WTC11 (cell line): Measurements from ENCODE around the gene ZNF564. TPM values are rescaled to one million over a fixed set of nuclear protein-coding genes. Genes with fewer than 3 reads are reported as not detected.

Source experiments
- ATAC-seq: fragments of 200-7000 bp; cut with Tn5 transposase; 2 replicates; pipeline ENCODE4 v1.10.0; 2021; ENCODE audit warnings: mild to moderate bottlenecking, moderate library complexity
- CTCF ChIA-PET: fragments of 300-600 bp; sonication (Branson Sonifier 250); formaldehyde crosslinking; loops from one replicate; lab custom pipeline; 2021; ENCODE audit warnings: antibody characterized with exemption; lab: Charles Lee
- POLR2A ChIA-PET: fragments of 350-600 bp; sonication (Branson Sonifier 250); formaldehyde crosslinking; loops from one replicate; lab custom pipeline; 2021; ENCODE audit warnings: antibody characterized with exemption; lab: Charles Lee
- DNase-seq: peaks from one replicate; pipeline ENCODE4 v3.0.0; 2021; ENCODE audit warnings: low spot score
- H3K27ac Mint-ChIP-seq: 2 replicates; pipeline ENCODE4 v1.8.0; 2021; ENCODE audit warnings: mixed read lengths
- H3K27me3 Mint-ChIP-seq: 2 replicates; pipeline ENCODE4 v1.8.0; 2021; ENCODE audit warnings: low read depth, mild to moderate bottlenecking, moderate library complexity, mixed read lengths
- H3K36me3 Mint-ChIP-seq: 2 replicates; pipeline ENCODE4 v1.8.0; 2021; ENCODE audit warnings: mixed read lengths
- H3K4me1 Mint-ChIP-seq: 2 replicates; pipeline ENCODE4 v1.8.0; 2022; ENCODE audit warnings: mixed read lengths
- H3K4me3 Mint-ChIP-seq: 2 replicates; pipeline ENCODE4 v1.8.0; 2021; ENCODE audit warnings: mild to moderate bottlenecking, moderate library complexity, mixed read lengths
- H3K9me3 Mint-ChIP-seq: 2 replicates; pipeline ENCODE4 v1.8.0; 2021; ENCODE audit warnings: mixed read lengths
- CREB1 ChIP-seq: sonication (generic); formaldehyde crosslinking; IDR thresholded peaks from 2 replicates; pipeline ENCODE4 v1.8.0; 2023; ENCODE audit warnings: mild to moderate bottlenecking, missing genetic modification reagents
- ESRRA ChIP-seq: sonication (generic); formaldehyde crosslinking; IDR thresholded peaks from 2 replicates; pipeline ENCODE4 v1.8.1; 2022; ENCODE audit warnings: mild to moderate bottlenecking, missing genetic modification reagents, borderline replicate concordance
- GRHL2 ChIP-seq: fragments of 250-450 bp; sonication (Bioruptor Pico); IDR thresholded peaks from 2 replicates; pipeline ENCODE4 v1.8.0; 2022; ENCODE audit warnings: mild to moderate bottlenecking, moderate library complexity; ENCODE audit not compliant: insufficient replicate concordance, severe bottlenecking
- KAT7 ChIP-seq: sonication (generic); formaldehyde crosslinking; IDR thresholded peaks from 2 replicates; pipeline ENCODE4 v1.8.1; 2023; ENCODE audit warnings: missing genetic modification reagents, mild to moderate bottlenecking, borderline replicate concordance
- MLX ChIP-seq: sonication (generic); formaldehyde crosslinking; IDR thresholded peaks from 2 replicates; pipeline ENCODE4 v1.8.1; 2023; ENCODE audit warnings: mild to moderate bottlenecking, missing genetic modification reagents, moderate library complexity
- MXD4 ChIP-seq: fragments of 250-450 bp; sonication (Bioruptor Pico); IDR thresholded peaks from 2 replicates; pipeline ENCODE4 v1.8.0; 2021; ENCODE audit warnings: mild to moderate bottlenecking, moderate library complexity, borderline replicate concordance
- NR1H2 ChIP-seq: sonication (generic); formaldehyde crosslinking; IDR thresholded peaks from 2 replicates; pipeline ENCODE4 v1.9.0; 2021; ENCODE audit warnings: mild to moderate bottlenecking, moderate library complexity, missing genetic modification reagents
- PREB ChIP-seq: sonication (generic); formaldehyde crosslinking; IDR thresholded peaks from 2 replicates; pipeline ENCODE4 v1.8.1; 2022; ENCODE audit warnings: mild to moderate bottlenecking, missing genetic modification reagents, moderate library complexity, borderline replicate concordance
- SP1 ChIP-seq: sonication (generic); formaldehyde crosslinking; conservative IDR thresholded peaks from 2 replicates; pipeline ENCODE4 v1.8.1; 2022; ENCODE audit warnings: missing genetic modification reagents
- TCF7 ChIP-seq: sonication (generic); formaldehyde crosslinking; IDR thresholded peaks from 2 replicates; pipeline ENCODE4 v1.8.0; 2022; ENCODE audit warnings: mild to moderate bottlenecking, low read depth, missing genetic modification reagents, moderate library complexity
- TEAD1 ChIP-seq: sonication (generic); formaldehyde crosslinking; IDR thresholded peaks from 2 replicates; pipeline ENCODE4 v1.8.0; 2022; ENCODE audit warnings: mild to moderate bottlenecking, missing genetic modification reagents
- TEAD4 ChIP-seq: sonication (generic); formaldehyde crosslinking; IDR thresholded peaks from 2 replicates; pipeline ENCODE4 v1.8.0; 2022; ENCODE audit warnings: mild to moderate bottlenecking, missing genetic modification reagents
- ZNF138 ChIP-seq: sonication (generic); formaldehyde crosslinking; conservative IDR thresholded peaks from 2 replicates; pipeline ENCODE4 v1.8.1; 2022; ENCODE audit warnings: mild to moderate bottlenecking, moderate library complexity, missing genetic modification reagents
- ZNF281 ChIP-seq: sonication (generic); formaldehyde crosslinking; IDR thresholded peaks from 2 replicates; pipeline ENCODE4 v1.8.0; 2023; ENCODE audit warnings: mild to moderate bottlenecking, missing genetic modification reagents
- ZNF317 ChIP-seq: sonication (generic); formaldehyde crosslinking; IDR thresholded peaks from 2 replicates; pipeline ENCODE4 v1.8.1; 2023; ENCODE audit warnings: low read depth, mild to moderate bottlenecking, moderate library complexity, missing genetic modification reagents, borderline replicate concordance
- ZNF416 ChIP-seq: fragments of 250-450 bp; sonication (Bioruptor Pico); IDR thresholded peaks from 2 replicates; pipeline ENCODE4 v1.9.0; 2021; ENCODE audit warnings: mild to moderate bottlenecking, inconsistent platforms
- ZNF423 ChIP-seq: fragments of 250-450 bp; sonication (Bioruptor Pico); IDR thresholded peaks from 2 replicates; pipeline ENCODE4 v2.1.2; 2022; ENCODE audit warnings: mild to moderate bottlenecking, moderate library complexity
- ZNF532 ChIP-seq: fragments of 250-450 bp; sonication (Bioruptor Pico); IDR thresholded peaks from 2 replicates; pipeline ENCODE4 v1.9.0; 2021; ENCODE audit warnings: mild to moderate bottlenecking, borderline replicate concordance
- ZNF671 ChIP-seq: fragments of 250-450 bp; sonication (Bioruptor Pico); IDR thresholded peaks from 2 replicates; pipeline ENCODE4 v1.8.0; 2021; ENCODE audit warnings: mild to moderate bottlenecking
- total RNA-seq: library from RNA; stranded (reverse); gene quantifications from 3 replicates; pipeline ENCODE4 v1.2.3, GENCODE V29; 2021
- TF ChIP-seq, protein P1 (sequence below): sonication (generic); formaldehyde crosslinking; IDR thresholded peaks from 2 replicates; pipeline ENCODE4 v1.8.0; 2023; ENCODE audit warnings: missing genetic modification reagents
- TF ChIP-seq, protein P2 (sequence below): fragments of 250-450 bp; sonication (Bioruptor Pico); IDR thresholded peaks from 2 replicates; pipeline ENCODE4 v1.8.0; 2021; ENCODE audit warnings: mild to moderate bottlenecking

ZNF564 gene
- total RNA-seq, 1 experiment from 2014 or later = 11.1 TPM

DNA sequence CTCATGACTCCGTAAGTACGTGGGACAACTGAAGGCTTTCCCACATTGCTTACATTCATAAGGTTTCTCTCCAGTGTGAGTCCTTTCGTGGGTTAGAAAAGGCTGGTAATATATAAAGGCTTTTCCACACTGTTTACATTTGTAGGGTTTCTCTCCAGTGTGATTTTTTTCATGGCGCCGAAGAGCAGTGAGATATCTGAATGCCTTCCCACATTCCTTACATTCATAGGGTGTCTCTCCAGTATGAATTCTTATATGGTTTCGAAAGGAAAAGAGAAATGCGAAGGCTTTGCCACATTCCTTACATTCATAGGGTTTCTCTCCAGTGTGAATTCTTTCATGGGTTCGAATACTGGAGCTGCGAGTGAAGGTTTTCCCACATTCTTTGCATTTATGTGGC lies 29.8 kb upstream of the ZNF564 start (continued):
- TF ChIP-seq ZNF281 (CRISPR knock-in tag) (no peak), TEAD1 (CRISPR knock-in tag) (no peak)

- Mint-ChIP-seq H3K4me3 (no peak overlapping the region), H3K27ac (no peak overlapping the region), H3K4me1 (no peaks in the 10 kb centered on the region), H3K27me3 (no peaks in the 10 kb centered on the region; the same call in 1 of the 2 replicates), H3K36me3 (peaks cover 57% of the 10 kb centered on the region), H3K9me3 (peaks cover 39% of the 10 kb centered on the region)
- no peak for TF ChIP-seq NR1H2 (CRISPR knock-in tag)
- no peak for TF ChIP-seq ZNF532 (CRISPR knock-in tag)
- TF ChIP-seq ZNF138 (CRISPR knock-in tag) = no peak
- no peak for TF ChIP-seq SP1
- no peak for TF ChIP-seq ZNF423 (CRISPR knock-in tag)
- no peak for TF ChIP-seq KAT7 (CRISPR knock-in tag)
- TF ChIP-seq TCF7 (CRISPR knock-in tag) = no peak
- CTCF ChIA-PET = no interaction called here
- DNase-seq = no peak
- ATAC-seq = no peak
- POLR2A ChIA-PET = no interaction called here
Measured at GRCh38 chr19:12580180-12580694, 29.0 kb upstream of the ZNF564 start.

- POLR2A ChIA-PET = interaction anchor here (0.7 kb wide), 1 partner anchor 919 kb away, joined by 7 read pairs; no protein-coding TSS in a partner anchor
- TF ChIP-seq ZNF317 (CRISPR knock-in tag) = no peak
- no peak for TF ChIP-seq ZNF671 (CRISPR knock-in tag)
- TF ChIP-seq, protein P1, sequence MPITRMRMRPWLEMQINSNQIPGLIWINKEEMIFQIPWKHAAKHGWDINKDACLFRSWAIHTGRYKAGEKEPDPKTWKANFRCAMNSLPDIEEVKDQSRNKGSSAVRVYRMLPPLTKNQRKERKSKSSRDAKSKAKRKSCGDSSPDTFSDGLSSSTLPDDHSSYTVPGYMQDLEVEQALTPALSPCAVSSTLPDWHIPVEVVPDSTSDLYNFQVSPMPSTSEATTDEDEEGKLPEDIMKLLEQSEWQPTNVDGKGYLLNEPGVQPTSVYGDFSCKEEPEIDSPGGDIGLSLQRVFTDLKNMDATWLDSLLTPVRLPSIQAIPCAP = no peak
- no peak for TF ChIP-seq TCF7 (CRISPR knock-in tag)
- no peak for TF ChIP-seq CREB1 (CRISPR knock-in tag)
- TF ChIP-seq PREB = no peak
- no peak for TF ChIP-seq ZNF416 (CRISPR knock-in tag)
- TF ChIP-seq TEAD4 (CRISPR knock-in tag) = no peak
- TF ChIP-seq ESRRA (CRISPR knock-in tag) = no peak
- TF ChIP-seq MLX (CRISPR knock-in tag) = no peak
- no peak for TF ChIP-seq ZNF138 (CRISPR knock-in tag)
- TF ChIP-seq GRHL2 (CRISPR knock-in tag) = no peak
- no peak for TF ChIP-seq MXD4
- TF ChIP-seq, protein P2, sequence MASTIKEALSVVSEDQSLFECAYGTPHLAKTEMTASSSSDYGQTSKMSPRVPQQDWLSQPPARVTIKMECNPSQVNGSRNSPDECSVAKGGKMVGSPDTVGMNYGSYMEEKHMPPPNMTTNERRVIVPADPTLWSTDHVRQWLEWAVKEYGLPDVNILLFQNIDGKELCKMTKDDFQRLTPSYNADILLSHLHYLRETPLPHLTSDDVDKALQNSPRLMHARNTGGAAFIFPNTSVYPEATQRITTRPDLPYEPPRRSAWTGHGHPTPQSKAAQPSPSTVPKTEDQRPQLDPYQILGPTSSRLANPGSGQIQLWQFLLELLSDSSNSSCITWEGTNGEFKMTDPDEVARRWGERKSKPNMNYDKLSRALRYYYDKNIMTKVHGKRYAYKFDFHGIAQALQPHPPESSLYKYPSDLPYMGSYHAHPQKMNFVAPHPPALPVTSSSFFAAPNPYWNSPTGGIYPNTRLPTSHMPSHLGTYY (CRISPR knock-in tag) = no peak
- Mint-ChIP-seq H3K27ac (no peak overlapping the region), H3K4me1 (peaks cover 9% of the 10 kb centered on the region), H3K4me3 (no peak overlapping the region), H3K9me3 (peaks cover 30% of the 10 kb centered on the region), H3K27me3 (no peaks in the 10 kb centered on the region; the same call in 1 of the 2 replicates), H3K36me3 (peaks cover 54% of the 10 kb centered on the region)
- ATAC-seq = no peak
- DNase-seq = no peak
- CTCF ChIA-PET = no interaction called here
Measured at GRCh38 chr19:12578641-12579040, 27.4 kb upstream of the ZNF564 start.
